ENCODE data around the gene IRS2. TPM values are rescaled to one million over a fixed set of nuclear protein-coding genes. Genes with fewer than 3 reads are reported as not detected.

The IRS2 gene
- total RNA-seq, 6 experiments from 2014 or later = 8.8 to 26.0 (median 17.5) TPM

DNA sequence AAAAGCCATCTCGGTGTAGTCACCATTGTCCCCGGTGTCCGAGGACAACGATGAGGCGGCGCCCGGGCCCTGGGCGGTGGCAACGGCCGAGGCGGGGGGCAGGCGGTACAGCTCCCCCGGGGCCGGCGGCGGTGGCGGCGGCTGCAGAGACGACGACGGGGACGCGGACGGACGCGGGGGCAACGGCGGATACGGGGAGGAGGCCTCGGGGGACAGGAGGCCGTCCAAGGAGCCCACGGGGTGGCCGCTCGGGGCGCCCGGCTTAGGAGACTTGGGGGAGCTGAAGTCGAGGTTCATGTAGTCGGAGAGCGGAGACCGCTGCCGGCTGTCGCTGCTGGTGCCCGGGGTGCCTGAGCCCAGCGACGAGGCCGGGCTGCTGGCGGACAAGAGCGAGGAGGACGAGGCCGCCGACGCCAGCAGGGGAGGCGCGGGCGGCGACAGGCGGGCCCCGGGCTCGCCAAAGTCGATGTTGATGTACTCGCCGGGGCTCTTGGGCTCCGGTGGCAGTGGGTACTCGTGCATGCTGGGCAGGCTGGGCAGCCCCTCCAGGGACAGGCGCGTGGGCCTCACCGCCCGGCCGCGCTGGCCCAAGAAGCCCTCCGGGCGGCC, 3.5 kb downstream of the IRS2 start:
- no CpG with 5 or more reads among the region's 72 CpGs for WGBS (ENCODE audit: insufficient coverage, low coverage, low lambda C conversion rate, missing lambda C conversion rate)
- ATAC-seq (no peak), DNase-seq (peak in 1 of 3 donors; percentile 57)
- intact Hi-C loops (cut with DNase I) = loop anchor here (10.0 kb wide), 1 partner anchor 638 kb away; no protein-coding TSS in a partner anchor
- TF ChIP-seq, protein P1, sequence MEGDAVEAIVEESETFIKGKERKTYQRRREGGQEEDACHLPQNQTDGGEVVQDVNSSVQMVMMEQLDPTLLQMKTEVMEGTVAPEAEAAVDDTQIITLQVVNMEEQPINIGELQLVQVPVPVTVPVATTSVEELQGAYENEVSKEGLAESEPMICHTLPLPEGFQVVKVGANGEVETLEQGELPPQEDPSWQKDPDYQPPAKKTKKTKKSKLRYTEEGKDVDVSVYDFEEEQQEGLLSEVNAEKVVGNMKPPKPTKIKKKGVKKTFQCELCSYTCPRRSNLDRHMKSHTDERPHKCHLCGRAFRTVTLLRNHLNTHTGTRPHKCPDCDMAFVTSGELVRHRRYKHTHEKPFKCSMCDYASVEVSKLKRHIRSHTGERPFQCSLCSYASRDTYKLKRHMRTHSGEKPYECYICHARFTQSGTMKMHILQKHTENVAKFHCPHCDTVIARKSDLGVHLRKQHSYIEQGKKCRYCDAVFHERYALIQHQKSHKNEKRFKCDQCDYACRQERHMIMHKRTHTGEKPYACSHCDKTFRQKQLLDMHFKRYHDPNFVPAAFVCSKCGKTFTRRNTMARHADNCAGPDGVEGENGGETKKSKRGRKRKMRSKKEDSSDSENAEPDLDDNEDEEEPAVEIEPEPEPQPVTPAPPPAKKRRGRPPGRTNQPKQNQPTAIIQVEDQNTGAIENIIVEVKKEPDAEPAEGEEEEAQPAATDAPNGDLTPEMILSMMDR (IDR thresholded peaks at IDR 0.05) = no peak
- no peak for TF ChIP-seq POLR2A (IDR thresholded peaks at IDR 0.05)
- Histone ChIP-seq H3K4me3 (no peak overlapping the region), H3K27ac (peak overlapping the region in 1 of 3 donors; percentile 91), H3K27me3 (no peaks in the 10 kb centered on the region), H3K4me1 (peaks cover 0 to 34% (median 2%) of the 10 kb centered on the region in 4 donors), H3K9me3 (no peaks in the 10 kb centered on the region), H3K36me3 (peaks cover 0 to 25% (median 10%) of the 10 kb centered on the region in 4 donors)

DNA sequence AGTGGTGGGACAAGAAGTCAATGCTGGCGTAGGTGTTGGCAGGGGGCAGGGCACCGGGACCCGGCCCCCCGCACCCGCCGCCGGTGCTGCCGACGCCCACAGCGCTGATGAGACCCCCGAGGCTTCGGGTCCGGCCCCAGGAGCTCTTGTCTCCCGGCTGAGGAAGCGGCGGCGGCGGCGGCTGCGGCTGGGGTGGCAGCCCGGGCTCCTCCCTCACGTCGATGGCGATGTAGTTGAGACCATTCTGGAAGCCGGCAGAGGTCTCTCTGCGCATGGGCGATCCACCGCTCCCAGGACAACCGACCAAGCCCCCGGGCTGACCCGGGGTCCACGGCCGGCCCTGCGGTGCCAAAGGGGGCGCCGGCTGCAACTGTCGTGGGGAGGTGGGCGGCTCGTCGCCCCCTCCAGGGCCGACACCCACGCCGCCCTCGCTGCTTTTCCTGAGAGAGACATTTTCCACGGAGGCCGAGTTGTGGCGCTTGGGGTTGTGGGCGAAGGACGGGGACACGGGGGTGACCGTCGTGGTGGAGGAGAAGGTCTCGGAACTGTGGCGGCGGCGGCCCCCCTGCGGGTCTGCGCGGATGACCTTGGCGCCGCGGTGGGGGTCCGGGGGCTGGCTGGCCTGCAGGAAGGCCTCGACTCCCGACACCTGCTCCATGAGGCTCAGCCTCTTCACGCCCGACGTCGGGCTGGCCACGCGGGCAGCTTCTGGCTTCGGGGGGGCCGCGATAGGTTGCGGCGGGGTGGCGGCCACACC, 4.1 kb downstream of the IRS2 start:
- H3K4me1 ChIP-seq = peaks cover 0 to 41% (median 5%) of the 10 kb centered on the region in 4 donors
- DNase-seq (peak in 1 of 3 donors; percentile 58), ATAC-seq (no peak)
- WGBS (ENCODE audit: insufficient coverage, low coverage, low lambda C conversion rate, missing lambda C conversion rate) = 100% methylated on average over 2 of the region's 77 CpGs
- peak overlapping the region; percentile 39 to 54 (median 53) for H3K4me3 ChIP-seq
- H3K27me3 ChIP-seq = no peaks in the 10 kb centered on the region
- H3K9me3 ChIP-seq = no peaks in the 10 kb centered on the region
- no peak for TF ChIP-seq POLR2A (IDR thresholded peaks at IDR 0.05)
- TF ChIP-seq, protein P1 (IDR thresholded peaks at IDR 0.05) = no peak
- peaks cover 0 to 25% (median 10%) of the 10 kb centered on the region in 4 donors for H3K36me3 ChIP-seq
- intact Hi-C loops (cut with DNase I) = loop anchor here (10.0 kb wide), 1 partner anchor 637 kb away; no protein-coding TSS in a partner anchor
- peak overlapping the region; percentile 22 to 91 (median 69) for H3K27ac ChIP-seq

DNA sequence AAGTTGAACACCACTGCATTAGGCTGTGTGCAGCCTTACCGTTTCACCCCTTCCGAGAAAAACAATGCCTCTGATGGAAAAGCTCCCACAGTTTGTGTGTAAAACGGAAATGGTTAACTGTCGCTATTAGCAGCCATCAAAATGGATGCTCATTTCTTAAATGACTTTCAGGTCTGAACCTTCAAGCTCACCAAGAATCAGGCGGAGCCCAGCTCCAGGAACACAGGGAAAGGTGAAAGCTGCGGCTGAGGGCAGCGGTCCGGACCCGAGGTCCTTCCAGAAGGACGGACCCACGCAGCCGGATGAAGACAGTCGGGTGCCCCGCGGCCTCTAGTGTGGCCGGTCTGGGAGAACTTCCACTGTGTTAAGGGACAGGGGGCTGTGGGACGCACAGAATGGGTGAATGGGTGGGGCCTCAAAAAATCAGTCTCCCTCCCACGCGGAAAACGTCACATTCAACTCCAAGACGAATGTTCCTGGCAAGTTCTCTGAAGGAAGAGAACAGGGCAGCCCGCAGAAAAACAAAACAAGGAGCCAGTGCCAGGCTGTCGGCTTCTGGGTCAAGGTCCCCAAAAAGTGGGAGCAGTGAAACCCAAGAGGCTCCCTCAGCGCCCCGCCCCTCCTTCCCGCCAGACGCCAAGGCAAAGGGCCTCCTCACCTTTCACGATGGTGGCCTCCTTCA, 4.9 kb downstream of the IRS2 start:
- Histone ChIP-seq H3K4me3 (peak overlapping the region; percentile 39 to 54 (median 53)), H3K4me1 (peaks cover 0 to 48% (median 8%) of the 10 kb centered on the region in 4 donors), H3K36me3 (peaks cover 0 to 25% (median 10%) of the 10 kb centered on the region in 4 donors), H3K27me3 (no peaks in the 10 kb centered on the region), H3K9me3 (no peaks in the 10 kb centered on the region), H3K27ac (peak overlapping the region; percentile 22 to 91 (median 69))
- DNase-seq (peak in 1 of 3 donors; percentile 65), ATAC-seq (peak in 2 of 4 donors; percentile 0 to 3)
- intact Hi-C loops (cut with DNase I) = loop anchor here (10.0 kb wide), 1 partner anchor 637 kb away; no protein-coding TSS in a partner anchor
- TF ChIP-seq, protein P1 (IDR thresholded peaks at IDR 0.05) = no peak
- no peak for TF ChIP-seq POLR2A (IDR thresholded peaks at IDR 0.05)
- WGBS (ENCODE audit: insufficient coverage, low coverage, low lambda C conversion rate, missing lambda C conversion rate) = 52% methylated on average over 6 of the region's 28 CpGs

DNA sequence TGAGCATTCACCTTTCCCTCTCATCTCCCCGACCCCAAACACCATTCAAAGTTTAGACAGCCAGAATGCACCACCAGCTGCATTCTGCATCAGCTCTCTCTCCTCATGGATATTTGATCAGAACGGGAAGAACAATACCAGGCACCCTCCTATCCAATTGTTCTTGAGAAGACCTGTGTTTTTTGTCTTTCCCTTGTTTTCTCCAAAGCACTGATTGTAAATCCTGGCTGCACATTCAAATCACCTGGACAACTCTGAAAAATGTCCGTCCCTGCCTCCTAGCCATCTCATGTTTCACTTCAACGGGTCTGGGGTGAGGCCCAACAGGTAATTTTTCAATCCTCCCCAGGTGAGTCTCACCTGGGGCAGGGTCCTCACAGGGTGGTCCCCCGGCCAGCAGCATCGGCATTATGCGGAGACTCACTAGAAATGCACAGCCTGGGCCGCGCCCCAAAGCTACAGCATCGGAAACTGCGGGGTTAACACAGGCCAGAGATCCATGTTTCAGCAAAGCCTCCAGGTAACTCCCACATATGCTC, 5.5 kb downstream of the IRS2 start:
- H3K36me3 ChIP-seq = peaks cover 0 to 25% (median 10%) of the 10 kb centered on the region in 4 donors
- intact Hi-C loops (cut with DNase I) = loop anchor here (10.0 kb wide), 1 partner anchor 636 kb away; no protein-coding TSS in a partner anchor
- ATAC-seq = peak in 2 of 4 donors; percentile 3 to 6
- no peaks in the 10 kb centered on the region for H3K27me3 ChIP-seq
- no peaks in the 10 kb centered on the region for H3K9me3 ChIP-seq
- H3K4me1 ChIP-seq = peaks cover 0 to 50% (median 11%) of the 10 kb centered on the region in 4 donors
- DNase-seq = peak in 1 of 3 donors; percentile 45
- WGBS (ENCODE audit: insufficient coverage, low coverage, low lambda C conversion rate, missing lambda C conversion rate) = 23% methylated on average over 7 of the region's 11 CpGs
- no peak for TF ChIP-seq POLR2A (IDR thresholded peaks at IDR 0.05)
- TF ChIP-seq, protein P1 (IDR thresholded peaks at IDR 0.05) = no peak
- peak overlapping the region; percentile 39 to 54 (median 53) for H3K4me3 ChIP-seq
- peak overlapping the region; percentile 22 to 91 (median 69) for H3K27ac ChIP-seq
